K562 (cell line): ENCODE data around the gene SEC22A. TPM values are rescaled to one million over a fixed set of nuclear protein-coding genes. Genes with fewer than 3 reads are reported as not detected.

Source experiments
- ATAC-seq: fragments of 200-7000 bp; cut with Tn5 transposase; 3 replicates; pipeline ENCODE4 v1.9.1; 2020; ENCODE audit warnings: moderate library complexity
- BruUV-seq: library from RNA; stranded (reverse); fragments of 400-500 nt; replicated peaks from 2 replicates; lab custom pipeline; 2021; lab: Mats Ljungman, UMichigan
- CTCF ChIA-PET: fragments of 300-600 bp; formaldehyde crosslinking; extraction: SDS; loops from one replicate; lab custom pipeline; 2021; ENCODE audit warnings: low intra/inter-chr PET ratio; lab: Yijun Ruan, JAX
- POLR2A ChIA-PET: fragments of 300-600, 350-650 bp; sonication (Branson Sonifier 250); formaldehyde crosslinking; extraction: SDS; loops from one replicate; lab custom pipeline; 2021; ENCODE audit warnings: antibody characterized with exemption, inconsistent platforms; lab: Yijun Ruan, JAX
- DNase-seq, 4 experiments: peaks; one replicate each; pipeline versions ENCODE4 v3.0.0 to v3.0.0-alpha.2; 2011 to 2018; ENCODE audit warnings: low spot score in 3 of 4, mixed read lengths in 3 of 4; ENCODE audit errors: extremely low read depth in 1 of 4
- FAIRE-seq: peaks from 2 replicates; lab custom pipeline; 2011; peaks lifted over from hg19 to GRCh38; lab: Jason Lieb, UNC
- H2AFZ ChIP-seq: 2 replicates; pipeline ENCODE4 v1.6.0; 2011; ENCODE audit warnings: low read depth, low read length, control low read depth, inconsistent platforms
- H3K27ac ChIP-seq: fragments of 200-600 bp; 3 replicates; pipeline ENCODE4 v1.8.0; 2011; ENCODE audit warnings: low read depth, mild to moderate bottlenecking, control low read depth, inconsistent platforms, low read length, moderate library complexity, mixed read lengths; ENCODE audit errors: extremely low read depth
- H3K27me3 ChIP-seq, 2 experiments: fragments of 300-600 bp in 1 of 2; 2 replicates in 1 of 2; 3 replicates in 1 of 2; pipeline versions ENCODE4 v1.6.0 to v1.8.0; 2011; ENCODE audit warnings: inconsistent platforms in 2 of 2, low read length in 2 of 2, mild to moderate bottlenecking in 1 of 2, mixed read lengths in 1 of 2, moderate library complexity in 1 of 2; ENCODE audit not compliant: control insufficient read depth in 2 of 2, insufficient read depth in 2 of 2
- H3K36me3 ChIP-seq: fragments of 300-600 bp; 3 replicates; pipeline ENCODE4 v1.8.0; 2011; ENCODE audit warnings: mild to moderate bottlenecking, low read length, inconsistent platforms; ENCODE audit not compliant: control insufficient read depth, insufficient read depth
- H3K4me1 ChIP-seq, 2 experiments: fragments of 200-600 bp in 1 of 2; replicated peaks in 1 of 2; 2 replicates in 1 of 2; 3 replicates in 1 of 2; pipeline versions ENCODE4 v1.5.1 to v1.8.0; 2011; ENCODE audit warnings: inconsistent platforms in 2 of 2, low read length in 2 of 2, mild to moderate bottlenecking in 1 of 2, mixed read lengths in 1 of 2, moderate library complexity in 1 of 2; ENCODE audit not compliant: control insufficient read depth in 2 of 2, insufficient read depth in 2 of 2
- H3K4me2 ChIP-seq: 2 replicates; pipeline ENCODE4 v1.6.1; 2011; ENCODE audit warnings: low read length, control low read depth, inconsistent platforms, mixed read lengths; ENCODE audit not compliant: insufficient read depth
- H3K4me3 ChIP-seq: fragments of 200-600 bp; sonication (generic), shearing (Covaris generic); 2 replicates; pipeline ENCODE4 v1.5.1; 2016; ENCODE audit warnings: control low read depth, inconsistent platforms
- H3K79me2 ChIP-seq: fragments of 200-600 bp; 3 replicates; pipeline ENCODE4 v1.8.0; 2011; ENCODE audit warnings: low read length, inconsistent platforms; ENCODE audit not compliant: control insufficient read depth, insufficient read depth
- H3K9ac ChIP-seq, 2 experiments: 2 replicates each; pipeline versions ENCODE4 v1.6.0 to v1.6.1; 2011; ENCODE audit warnings: low read depth in 2 of 2, low read length in 2 of 2, control low read depth in 1 of 2, inconsistent platforms in 1 of 2, mild to moderate bottlenecking in 1 of 2, mixed read lengths in 1 of 2; ENCODE audit not compliant: insufficient read depth in 1 of 2
- H3K9me1 ChIP-seq: one replicate; pipeline ENCODE4 v1.6.0; 2011; ENCODE audit warnings: inconsistent platforms, mild to moderate bottlenecking, low read length, moderate library complexity; ENCODE audit not compliant: control insufficient read depth, insufficient read depth
- H3K9me3 ChIP-seq: replicated peaks from 2 replicates; pipeline ENCODE4 v1.5.1; 2011; ENCODE audit warnings: low read depth, low read length, inconsistent platforms; ENCODE audit not compliant: control insufficient read depth, insufficient read depth
- H4K20me1 ChIP-seq: replicated peaks from 2 replicates; pipeline ENCODE4 v1.6.1; 2011; ENCODE audit warnings: low read length, inconsistent platforms, mixed read lengths; ENCODE audit not compliant: control insufficient read depth, insufficient read depth
- NCOA1 ChIP-seq: fragments of 450-650 bp; IDR thresholded peaks from 2 replicates; pipeline ENCODE4 v1.6.1; 2016; ENCODE audit warnings: low read depth
- WGBS: fragments of 100-300 bp; shearing (Covaris generic); methylation state at CpG from one replicate; pipeline ENCODE4 v1.1.6; 2016; ENCODE audit warnings: low coverage, mixed read lengths; ENCODE audit not compliant: insufficient coverage; ENCODE audit errors: missing lambda C conversion rate; 5-methylcytosine and 5-hydroxymethylcytosine counted together
- in situ Hi-C: fragments of 300-500 bp; cut with MboI; formaldehyde crosslinking; loops from 4 replicates; pipeline ENCODE4 v1.15.0; 2018; ENCODE audit warnings: inconsistent platforms, mixed read lengths
- intact Hi-C: fragments of 100-400 bp; cut with micrococcal nuclease; formaldehyde crosslinking; loops from 2 replicates; pipeline ENCODE4 v1.14.2; 2022
- polyA plus RNA-seq, 8 experiments: library from polyadenylated mRNA; depleted of rRNA in 4 of 8; stranded (reverse) in 5 of 8; unstranded in 3 of 8; fragments of >200 nt; fragmentation: Nextera tagmentation in 2 of 8; fragmentation: Illumina TruSeq in 1 of 8; extraction: Ambion mirVana in 2 of 8; extraction: Trizol in 1 of 8; gene quantifications; 2 replicates each; pipeline versions ENCODE4 v1.2.1 to v1.2.3, GENCODE V29; 2011 to 2014; ENCODE audit warnings: inconsistent platforms in 1 of 8, missing spikeins in 1 of 8
- total RNA-seq, 7 experiments: library from RNA; depleted of rRNA in 6 of 7; stranded (reverse); fragments of >200 nt in 6 of 7; fragmentation: Illumina TruSeq in 2 of 7; extraction: Trizol in 2 of 7; gene quantifications; 2 replicates each; pipeline versions ENCODE4 v1.2.1 to v1.2.3, GENCODE V29; 2011 to 2021; ENCODE audit warnings: low replicate concordance in 1 of 7
- TF ChIP-seq, protein P1 (sequence below): sonication (generic); formaldehyde crosslinking; IDR thresholded peaks from 2 replicates; pipeline ENCODE4 v1.9.0; 2022; ENCODE audit warnings: mild to moderate bottlenecking, missing genetic modification reagents
- TF ChIP-seq, protein P2 (sequence below): sonication (generic); formaldehyde crosslinking; IDR thresholded peaks from 2 replicates; pipeline ENCODE4 v1.5.0; 2020; ENCODE audit warnings: missing genetic modification reagents

SEC22A gene
- total and polyA plus RNA-seq, 9 of the 15 experiments (the other 6 are each of a cell fraction or from before 2014, with no cell fraction given) = 7.9 to 44.5 (median 20.5) TPM

DNA sequence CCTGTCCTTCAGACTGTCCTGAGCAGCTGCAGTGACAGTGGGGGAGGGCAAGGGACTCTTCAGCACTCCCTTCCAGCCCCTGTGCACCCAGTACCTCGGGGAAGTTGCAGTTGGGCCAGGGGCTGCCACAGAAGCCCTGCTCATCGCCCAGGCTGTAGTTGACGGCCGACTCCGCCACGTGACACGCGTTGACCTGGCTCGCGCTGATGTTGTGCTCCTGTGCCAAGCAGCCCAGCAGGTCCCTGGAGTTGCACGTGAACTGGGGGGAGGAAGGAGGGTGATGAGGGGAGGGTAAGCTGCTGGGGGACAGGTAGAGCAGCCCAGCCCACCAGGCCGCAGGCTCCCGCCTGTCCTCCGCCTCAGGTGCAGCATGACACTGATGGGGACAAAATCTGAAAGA is 101.2 kb downstream of the SEC22A start:
- no peak for ATAC-seq
- ChIA-PET POLR2A (no interaction called here), CTCF (interaction anchor here (0.7 kb wide), 1 partner anchor 86 kb away, joined by 4 read pairs; no protein-coding TSS in a partner anchor)
- Histone ChIP-seq H3K27ac (no peak overlapping the region), H3K36me3 (no peaks in the 10 kb centered on the region), H4K20me1 (no peaks in the 10 kb centered on the region), H3K4me2 (no peak overlapping the region), H2AFZ (no peak overlapping the region), H3K79me2 (no peaks in the 10 kb centered on the region), H3K9me1 (no peaks in the 10 kb centered on the region), H3K27me3 (peaks cover 2 to 18% of the 10 kb centered on the region in 2 experiments; a peak in 3 of 5 replicates), H3K4me3 (no peak overlapping the region), H3K9ac (no peak overlapping the region), H3K4me1 (no peaks in the 10 kb centered on the region), H3K9me3 (no peaks in the 10 kb centered on the region)
- intact Hi-C loops (no loop called here), in situ Hi-C loops (no loop called here)
- no peak for DNase-seq
- BruUV-seq = no TSS peak
- TF ChIP-seq, protein P1, sequence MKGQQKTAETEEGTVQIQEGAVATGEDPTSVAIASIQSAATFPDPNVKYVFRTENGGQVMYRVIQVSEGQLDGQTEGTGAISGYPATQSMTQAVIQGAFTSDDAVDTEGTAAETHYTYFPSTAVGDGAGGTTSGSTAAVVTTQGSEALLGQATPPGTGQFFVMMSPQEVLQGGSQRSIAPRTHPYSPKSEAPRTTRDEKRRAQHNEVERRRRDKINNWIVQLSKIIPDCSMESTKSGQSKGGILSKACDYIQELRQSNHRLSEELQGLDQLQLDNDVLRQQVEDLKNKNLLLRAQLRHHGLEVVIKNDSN (CRISPR knock-in tag) = 0 out of 2 replicates have a peak, but pooled peaks have one; percentile 36
- TF ChIP-seq NCOA1 = no peak
- TF ChIP-seq, protein P2, sequence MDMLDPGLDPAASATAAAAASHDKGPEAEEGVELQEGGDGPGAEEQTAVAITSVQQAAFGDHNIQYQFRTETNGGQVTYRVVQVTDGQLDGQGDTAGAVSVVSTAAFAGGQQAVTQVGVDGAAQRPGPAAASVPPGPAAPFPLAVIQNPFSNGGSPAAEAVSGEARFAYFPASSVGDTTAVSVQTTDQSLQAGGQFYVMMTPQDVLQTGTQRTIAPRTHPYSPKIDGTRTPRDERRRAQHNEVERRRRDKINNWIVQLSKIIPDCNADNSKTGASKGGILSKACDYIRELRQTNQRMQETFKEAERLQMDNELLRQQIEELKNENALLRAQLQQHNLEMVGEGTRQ (CRISPR knock-in tag) = peak; percentile 23; the same call in 1 of the 2 replicates
- WGBS = 0% methylated on average over 13 of the region's 14 CpGs
- no peak for FAIRE-seq
